HEK293T (cell line): Measurements from ENCODE around the gene POLD2.

Experiments
- BHLHE40 ChIP-seq: fragments of 450-650 bp; IDR thresholded peaks from 2 replicates; pipeline ENCODE4 v1.6.1; 2016; ENCODE audit warnings: mild to moderate bottlenecking, moderate library complexity, borderline replicate concordance
- HDGF ChIP-seq: fragments of 450-650 bp; IDR thresholded peaks from 2 replicates; pipeline ENCODE4 v1.6.1; 2017; ENCODE audit warnings: antibody characterized with exemption, borderline replicate concordance

DNA sequence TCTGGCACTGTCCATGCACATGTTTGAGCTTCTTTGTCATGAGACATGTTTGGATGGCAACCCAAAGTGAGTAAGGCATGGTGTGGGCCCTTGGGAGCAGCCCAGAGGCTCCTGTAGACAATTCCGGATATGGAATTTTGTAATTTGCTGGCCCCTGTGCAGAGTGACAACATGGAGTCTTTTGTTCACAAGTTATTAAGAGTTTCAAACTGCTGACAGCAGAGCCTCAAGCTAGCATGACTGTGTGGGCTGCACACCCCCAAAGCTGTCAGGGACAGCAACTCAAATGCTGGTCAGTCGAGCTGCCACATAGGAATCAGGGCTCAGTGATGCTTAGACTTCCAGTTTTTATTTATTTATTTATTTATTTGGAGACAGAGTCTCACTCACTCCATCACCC lies 24.8 kb upstream of the POLD2 start:
- no peak for TF ChIP-seq BHLHE40
- TF ChIP-seq HDGF, result no peak
